HCT116 (cell line): ENCODE results near the gene ABL1. TPM values are rescaled to one million over a fixed set of nuclear protein-coding genes. Genes with fewer than 3 reads are reported as not detected.

ENCODE experiments used
- ATAC-seq: fragments of 200-7000 bp; cut with Tn5 transposase; 2 replicates; pipeline ENCODE4 v1.9.1; 2020; ENCODE audit warnings: mild to moderate bottlenecking, moderate library complexity
- BruUV-seq: library from RNA; stranded (reverse); fragments of 400-500 nt; replicated peaks from 2 replicates; lab custom pipeline; 2021; lab: Mats Ljungman, UMichigan
- CTCF ChIA-PET: fragments of 300-600 bp; sonication (Branson Sonifier 250); formaldehyde crosslinking; loops from one replicate; lab custom pipeline; 2021; ENCODE audit warnings: antibody characterized with exemption; lab: Charles Lee
- POLR2A ChIA-PET: fragments of 300-600, 350-600 bp; sonication (Branson Sonifier 250); formaldehyde crosslinking; loops from one replicate; lab custom pipeline; 2021; ENCODE audit warnings: antibody characterized with exemption; lab: Charles Lee
- RAD21 ChIA-PET, 2 experiments: fragments of 300-600 bp; sonication (Branson Sonifier 250); formaldehyde crosslinking; loops; one replicate each; lab custom pipeline; 2023; ENCODE audit warnings: low total read pairs in 2 of 2; ENCODE audit not compliant: uncharacterized antibody in 2 of 2, unreplicated experiment in 2 of 2, low non-redundant PET in 1 of 2; lab: Charles Lee
- DNase-seq: peaks from one replicate; pipeline ENCODE4 v3.0.0-alpha.2; 2010; ENCODE audit warnings: low read depth, low spot score
- H2AFZ ChIP-seq: fragments of 200-600 bp; shearing (Covaris generic), sonication (generic); 2 replicates; pipeline ENCODE4 v1.6.1; 2017; ENCODE audit warnings: low read depth, mixed run types, mixed read lengths, antibody characterized with exemption, low read length; ENCODE audit not compliant: poor library complexity, severe bottlenecking
- H3K27ac ChIP-seq: 2 replicates; pipeline ENCODE4 v1.5.1; 2012; ENCODE audit warnings: low read depth, low read length
- H3K27me3 ChIP-seq: fragments of 200-600 bp; sonication (generic); 2 replicates; pipeline ENCODE4 v1.6.1; 2016; ENCODE audit warnings: mixed run types, low read length, mixed read lengths; ENCODE audit not compliant: insufficient read depth
- H3K36me3 ChIP-seq, 2 experiments: fragments of 200-500 bp in 1 of 2; fragments of 200-600 bp in 1 of 2; sonication (Bioruptor generic) in 1 of 2; sonication (generic) in 1 of 2; 2 replicates each; pipeline versions ENCODE4 v1.5.1 to v1.6.1; 2014 to 2016; ENCODE audit warnings: low read length in 2 of 2, inconsistent platforms in 1 of 2, mixed read lengths in 1 of 2, mixed run types in 1 of 2; ENCODE audit not compliant: insufficient read depth in 2 of 2, control insufficient read depth in 1 of 2
- H3K4me1 ChIP-seq, 2 experiments: fragments of 200-600 bp in 1 of 2; sonication (generic) in 1 of 2; 2 replicates each; pipeline versions ENCODE4 v1.5.1 to v1.6.1; 2012 to 2017; ENCODE audit warnings: low read length in 2 of 2, inconsistent platforms in 1 of 2, mild to moderate bottlenecking in 1 of 2, mixed read lengths in 1 of 2, mixed run types in 1 of 2, moderate library complexity in 1 of 2; ENCODE audit not compliant: insufficient read depth in 2 of 2, control insufficient read depth in 1 of 2
- H3K4me2 ChIP-seq: fragments of 200-600 bp; sonication (generic); 2 replicates; pipeline ENCODE4 v1.6.1; 2017; ENCODE audit warnings: mixed run types, low read length, mixed read lengths
- H3K4me3 ChIP-seq, 2 experiments: fragments of 200-600 bp in 1 of 2; sonication (generic) in 1 of 2; replicated peaks in 1 of 2; 2 replicates each; pipeline ENCODE4 v1.5.1; 2011 to 2016; ENCODE audit warnings: low read length in 2 of 2, control low read depth in 1 of 2, low read depth in 1 of 2, mild to moderate bottlenecking in 1 of 2, mixed read lengths in 1 of 2, mixed run types in 1 of 2
- H3K79me2 ChIP-seq: fragments of 200-600 bp; sonication (generic); 2 replicates; pipeline ENCODE4 v1.6.1; 2017; ENCODE audit warnings: mild to moderate bottlenecking, mixed run types, low read length, moderate library complexity, mixed read lengths; ENCODE audit not compliant: insufficient read depth
- H3K9ac ChIP-seq: fragments of 200-600 bp; sonication (generic); 2 replicates; pipeline ENCODE4 v1.6.1; 2016; ENCODE audit warnings: low read length, mixed read lengths
- H3K9me2 ChIP-seq: fragments of 200-600 bp; sonication (generic), shearing (Covaris generic); 2 replicates; pipeline ENCODE4 v1.6.1; 2017; ENCODE audit warnings: mixed run types, mild to moderate bottlenecking, moderate library complexity; ENCODE audit not compliant: insufficient read depth
- H3K9me3 ChIP-seq, 2 experiments: fragments of 200-500 bp in 1 of 2; fragments of 200-600 bp in 1 of 2; sonication (Bioruptor generic) in 1 of 2; sonication (generic) in 1 of 2; 2 replicates each; pipeline ENCODE4 v1.6.1; 2014 to 2017; ENCODE audit warnings: low read length in 2 of 2, mixed read lengths in 2 of 2, inconsistent platforms in 1 of 2, low read depth in 1 of 2, mild to moderate bottlenecking in 1 of 2, mixed run types in 1 of 2, moderate library complexity in 1 of 2; ENCODE audit not compliant: control insufficient read depth in 1 of 2, insufficient read depth in 1 of 2
- H4K20me1 ChIP-seq: fragments of 200-600 bp; sonication (generic), shearing (Covaris generic); 2 replicates; pipeline ENCODE4 v1.6.1; 2017; ENCODE audit warnings: mixed run types, mild to moderate bottlenecking, moderate library complexity; ENCODE audit not compliant: insufficient read depth
- CEBPB ChIP-seq: IDR thresholded peaks from 2 replicates; pipeline ENCODE4 v1.6.1; 2012; ENCODE audit warnings: low read depth
- EGR1 ChIP-seq: IDR thresholded peaks from 2 replicates; pipeline ENCODE4 v1.6.1; 2012; ENCODE audit warnings: low read depth
- ELF1 ChIP-seq: IDR thresholded peaks from 2 replicates; pipeline ENCODE4 v1.6.1; 2012; ENCODE audit warnings: low read depth, borderline replicate concordance
- EZH2 ChIP-seq: fragments of 200-600 bp; sonication (generic); IDR thresholded peaks from 2 replicates; pipeline ENCODE4 v1.6.1; 2017; ENCODE audit warnings: antibody characterized with exemption, mixed run types
- EZH2phosphoT487 ChIP-seq: fragments of 200-600 bp; IDR thresholded peaks from 2 replicates; pipeline ENCODE4 v1.6.1; 2018; ENCODE audit warnings: antibody characterized with exemption, borderline replicate concordance
- FOSL1 ChIP-seq: IDR thresholded peaks from 2 replicates; pipeline ENCODE4 v1.6.1; 2012; ENCODE audit warnings: low read depth
- JUND ChIP-seq: IDR thresholded peaks from 2 replicates; pipeline ENCODE4 v1.6.1; 2012
- POLR2A ChIP-seq: IDR thresholded peaks from 2 replicates; pipeline ENCODE4 v1.7.0; 2011; ENCODE audit warnings: borderline replicate concordance; ENCODE audit not compliant: insufficient read depth, insufficient read length; ENCODE audit errors: extremely low read depth
- POLR2AphosphoS5 ChIP-seq: IDR thresholded peaks from 2 replicates; pipeline ENCODE4 v1.6.1; 2011; ENCODE audit warnings: mild to moderate bottlenecking, low read depth, low read length, moderate library complexity
- RAD21 ChIP-seq: IDR thresholded peaks from 2 replicates; pipeline ENCODE4 v1.6.1; 2012; ENCODE audit warnings: low read depth, mild to moderate bottlenecking
- SIN3A ChIP-seq: IDR thresholded peaks from 2 replicates; pipeline ENCODE4 v1.6.1; 2012; ENCODE audit warnings: low read depth
- SP1 ChIP-seq: IDR thresholded peaks from 2 replicates; pipeline ENCODE4 v1.6.1; 2012; ENCODE audit warnings: low read depth
- TCF7L2 ChIP-seq: IDR thresholded peaks from 2 replicates; pipeline ENCODE4 v1.7.0; 2011; ENCODE audit warnings: borderline replicate concordance, inconsistent platforms; ENCODE audit not compliant: insufficient read depth, insufficient read length; ENCODE audit errors: extremely low read depth
- YY1 ChIP-seq: IDR thresholded peaks from 2 replicates; pipeline ENCODE4 v1.6.1; 2011; ENCODE audit warnings: low read length, low read depth, moderate library complexity, mild to moderate bottlenecking; ENCODE audit not compliant: insufficient replicate concordance; ENCODE audit errors: extremely low read depth
- ZFX ChIP-seq: fragments of 450-650 bp; IDR thresholded peaks from 2 replicates; pipeline ENCODE4 v1.6.1; 2017
- ZNF274 ChIP-seq: fragments of 200-500 bp; sonication (Bioruptor generic); IDR thresholded peaks from 2 replicates; pipeline ENCODE4 v1.6.1; 2014; ENCODE audit warnings: mild to moderate bottlenecking, low read depth, low read length, inconsistent platforms
- intact Hi-C: fragments of 100-400 bp; cut with micrococcal nuclease; formaldehyde crosslinking; loops from 2 replicates; pipeline ENCODE4 v1.10.0; 2022
- total RNA-seq: library from RNA; stranded (reverse); gene quantifications from one replicate; pipeline ENCODE4 v1.2.1, GENCODE V29; 2021; ENCODE audit not compliant: unreplicated experiment
- TF ChIP-seq, protein P1 (sequence below): IDR thresholded peaks from 2 replicates; pipeline ENCODE4 v1.6.1; 2012
- TF ChIP-seq, protein P2 (sequence below): IDR thresholded peaks from 2 replicates; pipeline ENCODE4 v1.6.1; 2011; ENCODE audit warnings: mild to moderate bottlenecking, low read length, moderate library complexity; ENCODE audit not compliant: insufficient replicate concordance; ENCODE audit errors: extremely low read depth
- TF ChIP-seq, protein P3 (sequence below): IDR thresholded peaks from 2 replicates; pipeline ENCODE4 v1.6.1; 2012

ABL1 gene
- total RNA-seq, 1 experiment from 2014 or later, result 54.7 TPM

DNA sequence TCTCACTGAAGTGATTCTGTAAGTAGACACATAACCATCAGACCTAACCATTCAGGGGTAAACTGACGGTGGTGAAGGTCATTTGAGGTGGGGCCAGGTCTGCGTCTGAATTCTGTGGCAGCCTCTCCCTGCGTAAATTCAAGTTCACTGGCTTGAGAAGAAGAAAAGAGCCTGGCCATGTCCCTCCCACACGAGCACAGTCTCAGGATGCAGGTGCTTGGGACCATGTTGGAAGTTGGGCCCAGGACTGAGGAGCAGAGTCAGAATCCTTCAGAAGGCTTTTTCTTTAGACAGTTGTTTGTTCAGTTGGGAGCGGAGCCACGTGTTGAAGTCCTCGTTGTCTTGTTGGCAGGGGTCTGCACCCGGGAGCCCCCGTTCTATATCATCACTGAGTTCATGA, 37.5 kb downstream of the ABL1 start:
- H2AFZ ChIP-seq, result no peak overlapping the region
- H3K9ac ChIP-seq, result no peak overlapping the region
- H3K79me2 ChIP-seq, result peaks cover 20% of the 10 kb centered on the region; the same call in 1 of the 2 replicates
- H3K27ac ChIP-seq, result no peak overlapping the region
- no peak for DNase-seq
- RAD21 ChIA-PET, result no interaction called here
- H3K36me3 ChIP-seq, result peaks cover 22 to 35% of the 10 kb centered on the region in 2 experiments; a peak in 3 of 4 replicates
- no TSS peak for BruUV-seq
- H3K9me2 ChIP-seq, result no peaks in the 10 kb centered on the region
- no peak for TF ChIP-seq EZH2
- TF ChIP-seq POLR2A, result no peak
- TF ChIP-seq, protein P1, sequence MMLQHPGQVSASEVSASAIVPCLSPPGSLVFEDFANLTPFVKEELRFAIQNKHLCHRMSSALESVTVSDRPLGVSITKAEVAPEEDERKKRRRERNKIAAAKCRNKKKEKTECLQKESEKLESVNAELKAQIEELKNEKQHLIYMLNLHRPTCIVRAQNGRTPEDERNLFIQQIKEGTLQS, result no peak
- no peak for TF ChIP-seq ELF1
- TF ChIP-seq RAD21, result no peak
- no peak for TF ChIP-seq ZFX
- no peak for TF ChIP-seq EGR1
- TF ChIP-seq, all 23 proteins: peak for 0
- no peak for ATAC-seq
- Histone ChIP-seq H3K4me2 (no peak overlapping the region), H3K4me3 (no peak overlapping the region), H3K4me1 (no peaks in the 10 kb centered on the region), H3K27me3 (no peaks in the 10 kb centered on the region), H4K20me1 (no peaks in the 10 kb centered on the region; the same call in 1 of the 2 replicates), H3K9me3 (no peaks in the 10 kb centered on the region)
- ChIA-PET POLR2A (no interaction called here), CTCF (interaction anchor here (3.9 kb wide), 1 partner anchor 126 kb away, joined by 58 read pairs; no protein-coding TSS in a partner anchor)
- intact Hi-C loops, result no loop called here

DNA sequence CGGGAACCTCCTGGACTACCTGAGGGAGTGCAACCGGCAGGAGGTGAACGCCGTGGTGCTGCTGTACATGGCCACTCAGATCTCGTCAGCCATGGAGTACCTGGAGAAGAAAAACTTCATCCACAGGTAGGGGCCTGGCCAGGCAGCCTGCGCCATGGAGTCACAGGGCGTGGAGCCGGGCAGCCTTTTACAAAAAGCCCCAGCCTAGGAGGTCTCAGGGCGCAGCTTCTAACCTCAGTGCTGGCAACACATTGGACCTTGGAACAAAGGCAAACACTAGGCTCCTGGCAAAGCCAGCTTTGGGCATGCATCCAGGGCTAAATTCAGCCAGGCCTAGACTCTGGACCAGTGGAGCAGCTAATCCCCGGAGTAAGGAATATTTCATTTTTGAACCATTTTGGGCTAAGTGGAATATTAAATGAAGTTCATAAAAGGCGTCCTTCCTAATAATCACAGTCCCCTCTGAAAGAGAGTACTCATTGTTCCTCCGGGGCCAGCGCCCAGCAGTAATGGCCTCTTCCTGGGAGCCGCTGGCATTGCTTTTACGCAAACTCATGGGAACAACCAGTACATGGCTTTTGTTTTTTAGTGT, 38.0 kb downstream of the ABL1 start:
- intact Hi-C loops, result no loop called here
- ChIA-PET POLR2A (no interaction called here), RAD21 (no interaction called here), CTCF (no interaction called here)
- no peak overlapping the region for H3K4me2 ChIP-seq
- peaks cover 22 to 35% of the 10 kb centered on the region in 2 experiments; a peak in 3 of 4 replicates for H3K36me3 ChIP-seq
- no peaks in the 10 kb centered on the region for H3K4me1 ChIP-seq
- H3K9me2 ChIP-seq, result no peaks in the 10 kb centered on the region
- H3K4me3 ChIP-seq, result no peak overlapping the region
- ATAC-seq (no peak), DNase-seq (no peak)
- no TSS peak for BruUV-seq
- no peak overlapping the region for H3K27ac ChIP-seq
- no peaks in the 10 kb centered on the region for H3K27me3 ChIP-seq
- no peak overlapping the region for H3K9ac ChIP-seq
- peaks cover 20% of the 10 kb centered on the region; the same call in 1 of the 2 replicates for H3K79me2 ChIP-seq
- H3K9me3 ChIP-seq, result no peaks in the 10 kb centered on the region
- no peak overlapping the region for H2AFZ ChIP-seq
- H4K20me1 ChIP-seq, result no peaks in the 10 kb centered on the region; the same call in 1 of the 2 replicates
- TF ChIP-seq YY1 (no peak), SP1 (no peak), JUND (no peak), FOSL1 (no peak), POLR2AphosphoS5 (no peak), TCF7L2 (no peak), ZNF274 (no peak), ZFX (no peak), SIN3A (no peak), CEBPB (no peak), ELF1 (no peak), EZH2phosphoT487 (no peak), EZH2 (no peak), EGR1 (no peak)
- TF ChIP-seq, protein P2, sequence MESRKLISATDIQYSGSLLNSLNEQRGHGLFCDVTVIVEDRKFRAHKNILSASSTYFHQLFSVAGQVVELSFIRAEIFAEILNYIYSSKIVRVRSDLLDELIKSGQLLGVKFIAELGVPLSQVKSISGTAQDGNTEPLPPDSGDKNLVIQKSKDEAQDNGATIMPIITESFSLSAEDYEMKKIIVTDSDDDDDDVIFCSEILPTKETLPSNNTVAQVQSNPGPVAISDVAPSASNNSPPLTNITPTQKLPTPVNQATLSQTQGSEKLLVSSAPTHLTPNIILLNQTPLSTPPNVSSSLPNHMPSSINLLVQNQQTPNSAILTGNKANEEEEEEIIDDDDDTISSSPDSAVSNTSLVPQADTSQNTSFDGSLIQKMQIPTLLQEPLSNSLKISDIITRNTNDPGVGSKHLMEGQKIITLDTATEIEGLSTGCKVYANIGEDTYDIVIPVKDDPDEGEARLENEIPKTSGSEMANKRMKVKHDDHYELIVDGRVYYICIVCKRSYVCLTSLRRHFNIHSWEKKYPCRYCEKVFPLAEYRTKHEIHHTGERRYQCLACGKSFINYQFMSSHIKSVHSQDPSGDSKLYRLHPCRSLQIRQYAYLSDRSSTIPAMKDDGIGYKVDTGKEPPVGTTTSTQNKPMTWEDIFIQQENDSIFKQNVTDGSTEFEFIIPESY, result no peak
- TF ChIP-seq, protein P1, result no peak
- TF ChIP-seq, protein P3, sequence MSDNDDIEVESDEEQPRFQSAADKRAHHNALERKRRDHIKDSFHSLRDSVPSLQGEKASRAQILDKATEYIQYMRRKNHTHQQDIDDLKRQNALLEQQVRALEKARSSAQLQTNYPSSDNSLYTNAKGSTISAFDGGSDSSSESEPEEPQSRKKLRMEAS, result no peak
